Chondrocyte (in vitro differentiated cells): ENCODE results near the gene DNAJB8. TPM values are rescaled to one million over a fixed set of nuclear protein-coding genes. Genes with fewer than 3 reads are reported as not detected.

Experiments
- DNase-seq: peaks from one replicate; pipeline ENCODE4 v3.0.0; 2021; ENCODE audit warnings: mixed read lengths, low spot score
- H3K27ac Mint-ChIP-seq: one replicate; pipeline ENCODE4 v1.8.0; 2021; ENCODE audit warnings: mild to moderate bottlenecking, moderate library complexity, mixed read lengths; ENCODE audit not compliant: unreplicated experiment
- H3K27me3 Mint-ChIP-seq: 2 replicates; pipeline ENCODE4 v1.8.0; 2021; ENCODE audit warnings: low read depth, mixed read lengths
- H3K36me3 Mint-ChIP-seq: 2 replicates; pipeline ENCODE4 v1.8.0; 2021; ENCODE audit warnings: low read depth, mixed read lengths
- H3K4me1 Mint-ChIP-seq: 2 replicates; pipeline ENCODE4 v1.8.0; 2021; ENCODE audit warnings: low read depth, mild to moderate bottlenecking, mixed read lengths
- H3K4me3 Mint-ChIP-seq: one replicate; pipeline ENCODE4 v1.8.0; 2021; ENCODE audit warnings: mild to moderate bottlenecking, moderate library complexity, mixed read lengths; ENCODE audit not compliant: unreplicated experiment
- H3K9me3 Mint-ChIP-seq: 2 replicates; pipeline ENCODE4 v1.8.0; 2021; ENCODE audit warnings: low read depth, mixed read lengths
- total RNA-seq: library from RNA; stranded (reverse); gene quantifications from 3 replicates; pipeline ENCODE4 v1.2.1, GENCODE V29; 2021
- TF ChIP-seq, protein P1 (sequence below): fragments of 200-600 bp; sonication (generic); IDR thresholded peaks from 2 replicates; pipeline ENCODE4 v1.5.0; 2021; ENCODE audit warnings: antibody characterized with exemption, mild to moderate bottlenecking, moderate library complexity

Gene DNAJB8
- total RNA-seq, 1 donor from 2014 or later: not detected

DNA sequence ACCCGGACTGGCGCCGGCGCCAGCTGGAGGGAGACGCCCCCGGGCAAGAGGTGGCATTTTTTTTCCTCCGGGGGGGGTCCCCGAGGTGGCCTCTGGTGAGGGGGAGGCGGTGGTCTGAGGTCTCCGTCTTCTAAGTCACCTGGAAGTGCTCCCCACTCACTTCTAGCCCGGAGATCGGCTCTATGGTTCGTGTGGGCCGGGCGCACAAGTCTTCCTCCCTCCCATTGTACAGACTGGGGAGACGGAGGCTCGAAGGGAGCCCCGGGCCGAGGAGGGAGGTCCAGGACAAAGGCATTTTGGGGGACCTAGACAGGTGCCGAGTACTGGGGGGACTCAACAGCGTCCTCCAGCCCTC lies 21.9 kb upstream of the DNAJB8 start:
- Mint-ChIP-seq H3K4me3 (no peak overlapping the region), H3K36me3 (no peaks in the 10 kb centered on the region), H3K27ac (no peak overlapping the region), H3K4me1 (peaks cover 27% of the 10 kb centered on the region), H3K27me3 (peaks cover 64% of the 10 kb centered on the region), H3K9me3 (no peaks in the 10 kb centered on the region)
- TF ChIP-seq, protein P1, sequence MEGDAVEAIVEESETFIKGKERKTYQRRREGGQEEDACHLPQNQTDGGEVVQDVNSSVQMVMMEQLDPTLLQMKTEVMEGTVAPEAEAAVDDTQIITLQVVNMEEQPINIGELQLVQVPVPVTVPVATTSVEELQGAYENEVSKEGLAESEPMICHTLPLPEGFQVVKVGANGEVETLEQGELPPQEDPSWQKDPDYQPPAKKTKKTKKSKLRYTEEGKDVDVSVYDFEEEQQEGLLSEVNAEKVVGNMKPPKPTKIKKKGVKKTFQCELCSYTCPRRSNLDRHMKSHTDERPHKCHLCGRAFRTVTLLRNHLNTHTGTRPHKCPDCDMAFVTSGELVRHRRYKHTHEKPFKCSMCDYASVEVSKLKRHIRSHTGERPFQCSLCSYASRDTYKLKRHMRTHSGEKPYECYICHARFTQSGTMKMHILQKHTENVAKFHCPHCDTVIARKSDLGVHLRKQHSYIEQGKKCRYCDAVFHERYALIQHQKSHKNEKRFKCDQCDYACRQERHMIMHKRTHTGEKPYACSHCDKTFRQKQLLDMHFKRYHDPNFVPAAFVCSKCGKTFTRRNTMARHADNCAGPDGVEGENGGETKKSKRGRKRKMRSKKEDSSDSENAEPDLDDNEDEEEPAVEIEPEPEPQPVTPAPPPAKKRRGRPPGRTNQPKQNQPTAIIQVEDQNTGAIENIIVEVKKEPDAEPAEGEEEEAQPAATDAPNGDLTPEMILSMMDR: no peak
- DNase-seq: no peak

DNA sequence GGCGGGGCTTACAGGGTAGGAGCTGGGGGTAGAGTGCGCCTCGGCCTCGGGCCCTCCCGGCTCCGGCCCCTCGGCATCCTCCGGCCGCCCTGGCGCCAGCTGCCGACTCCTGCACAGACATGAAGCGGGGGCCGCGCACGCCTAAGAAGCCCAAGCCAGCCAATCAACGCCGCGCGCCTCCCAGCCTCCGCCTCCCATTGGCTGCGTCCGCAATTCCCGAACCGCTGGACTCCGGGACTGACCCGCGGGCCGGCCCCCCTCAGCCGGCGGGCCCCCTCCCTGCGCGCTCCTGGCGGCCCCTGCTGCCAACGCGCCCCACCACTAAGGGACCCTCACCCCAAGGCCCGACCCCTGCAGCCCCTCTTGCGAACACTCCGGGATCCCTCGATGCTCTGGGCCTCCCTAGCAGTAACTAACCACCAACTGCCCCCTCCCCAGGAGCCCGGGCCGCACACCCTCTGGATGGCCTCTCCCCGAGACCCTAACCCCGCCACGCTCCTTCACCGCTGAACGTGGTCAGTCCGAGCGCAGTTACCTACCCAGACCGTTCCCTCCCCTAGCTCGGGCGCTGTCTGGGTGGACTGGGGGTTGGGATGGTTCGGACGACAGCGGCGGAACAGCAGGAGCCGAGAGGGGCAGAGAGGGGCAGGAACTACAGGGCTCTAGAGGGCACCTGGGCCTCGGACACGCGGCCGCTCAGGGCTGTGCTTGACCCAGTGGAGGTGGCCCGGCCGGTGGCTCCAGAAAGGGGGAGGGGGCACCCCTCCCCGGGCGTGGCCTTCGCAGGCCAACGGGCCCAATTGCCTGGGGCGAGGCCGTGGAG lies 21.3 kb upstream of the DNAJB8 start:
- Mint-ChIP-seq H3K4me3 (peak overlapping the region; percentile 68), H3K27me3 (peaks cover 65% of the 10 kb centered on the region), H3K4me1 (peaks cover 31% of the 10 kb centered on the region), H3K27ac (no peak overlapping the region), H3K9me3 (no peaks in the 10 kb centered on the region), H3K36me3 (no peaks in the 10 kb centered on the region)
- TF ChIP-seq, protein P1: no peak
- DNase-seq: peak; percentile 92

DNA sequence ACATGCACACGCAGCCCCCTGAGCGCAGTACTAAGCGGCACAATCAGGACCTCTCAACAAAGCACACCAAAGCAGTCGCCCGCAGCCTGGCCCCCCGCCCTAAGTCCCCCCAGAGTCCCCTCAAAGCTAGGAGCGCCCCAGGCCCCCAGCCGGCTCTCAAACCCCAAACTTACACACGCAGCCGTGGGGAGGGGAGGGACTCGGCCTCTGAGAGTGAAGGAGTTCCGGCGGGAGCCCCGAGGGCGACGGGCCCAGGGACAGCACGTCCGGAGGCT lies 20.8 kb upstream of the DNAJB8 start:
- no peak for DNase-seq
- TF ChIP-seq, protein P1: no peak
- Mint-ChIP-seq H3K9me3 (no peaks in the 10 kb centered on the region), H3K4me3 (peak overlapping the region; percentile 68), H3K36me3 (no peaks in the 10 kb centered on the region), H3K27me3 (peaks cover 68% of the 10 kb centered on the region), H3K27ac (no peak overlapping the region), H3K4me1 (peaks cover 36% of the 10 kb centered on the region)

DNA sequence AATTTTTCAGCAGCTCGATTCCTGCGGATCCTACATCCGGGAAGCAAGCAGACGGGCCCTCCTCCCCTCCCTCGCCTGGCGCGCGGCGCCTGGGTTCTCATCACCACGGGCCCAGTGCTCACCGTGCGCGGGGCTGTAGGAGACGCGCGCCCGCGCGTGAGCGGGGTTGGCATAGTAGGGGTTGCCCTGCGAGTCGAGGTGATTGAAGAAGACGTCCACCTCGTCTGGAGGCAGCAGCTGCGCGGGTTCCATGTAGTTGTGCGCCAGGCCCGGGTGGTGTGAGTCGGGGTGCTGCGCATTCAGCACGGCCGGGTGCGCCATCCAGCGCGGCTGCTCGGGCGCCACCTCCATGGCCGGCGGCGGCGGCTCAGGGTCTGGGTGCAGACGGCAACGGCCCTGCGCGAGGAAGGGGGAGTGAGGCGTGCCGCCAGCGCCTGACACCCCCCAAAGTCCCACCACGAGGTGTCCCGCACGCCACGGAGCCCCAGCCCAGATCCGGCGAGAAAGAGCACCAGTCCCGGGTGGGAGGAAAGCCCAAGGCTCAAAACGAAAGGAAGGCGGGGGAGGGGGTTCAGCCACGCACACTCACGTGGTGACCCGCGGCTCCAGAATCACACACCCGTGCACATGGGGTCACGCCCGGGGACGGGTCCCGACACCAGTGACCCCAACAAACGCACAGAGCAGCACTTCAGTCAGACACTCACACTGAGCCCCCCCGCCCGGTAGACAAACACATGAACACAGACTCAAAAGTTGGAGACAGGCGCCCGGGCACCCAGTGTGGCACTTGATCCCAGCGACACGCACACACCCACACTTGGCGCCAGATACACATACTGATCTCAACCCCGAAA lies 20.2 kb upstream of the DNAJB8 start:
- no peak overlapping the region for H3K27ac Mint-ChIP-seq
- TF ChIP-seq, protein P1: no peak
- H3K9me3 Mint-ChIP-seq: no peaks in the 10 kb centered on the region
- DNase-seq: peak; percentile 90
- H3K4me1 Mint-ChIP-seq: peaks cover 36% of the 10 kb centered on the region
- peaks cover 71% of the 10 kb centered on the region for H3K27me3 Mint-ChIP-seq
- H3K36me3 Mint-ChIP-seq: no peaks in the 10 kb centered on the region
- peak overlapping the region; percentile 68 for H3K4me3 Mint-ChIP-seq

DNA sequence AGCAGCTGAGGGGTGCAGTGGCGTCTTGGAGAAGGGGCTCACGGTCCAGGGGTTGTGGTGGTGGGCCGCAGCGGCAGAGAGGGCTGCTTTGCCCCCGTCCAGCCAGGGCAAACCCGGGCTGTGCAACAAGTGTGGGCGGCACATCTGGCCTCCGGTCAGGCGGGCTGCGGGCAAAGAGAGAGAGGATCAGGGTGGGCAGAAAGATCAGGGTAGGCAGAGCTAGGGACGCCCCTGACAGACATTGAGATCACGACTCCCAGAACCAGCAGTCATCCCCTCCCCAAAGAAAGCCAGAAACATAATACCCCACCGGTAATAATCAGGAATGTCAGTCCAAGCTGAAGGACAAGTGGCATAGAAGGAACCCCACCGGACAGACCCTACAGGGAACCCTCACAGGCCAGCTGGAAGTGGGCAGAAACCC lies 19.5 kb upstream of the DNAJB8 start:
- peak overlapping the region; percentile 68 for H3K4me3 Mint-ChIP-seq
- H3K27me3 Mint-ChIP-seq: peaks cover 69% of the 10 kb centered on the region
- H3K36me3 Mint-ChIP-seq: no peaks in the 10 kb centered on the region
- no peak overlapping the region for H3K27ac Mint-ChIP-seq
- no peaks in the 10 kb centered on the region for H3K9me3 Mint-ChIP-seq
- H3K4me1 Mint-ChIP-seq: peaks cover 36% of the 10 kb centered on the region
- no peak for DNase-seq
- TF ChIP-seq, protein P1: no peak
